Activated naive CD4-positive, alpha-beta T cell (primary cell): Measurements from ENCODE around the gene CS.

Experiments used
- DNase-seq, 4 experiments: peaks; one replicate each; lab custom pipeline; 2025; lab: John Stamatoyannopoulos, UW

Gene CS

DNA sequence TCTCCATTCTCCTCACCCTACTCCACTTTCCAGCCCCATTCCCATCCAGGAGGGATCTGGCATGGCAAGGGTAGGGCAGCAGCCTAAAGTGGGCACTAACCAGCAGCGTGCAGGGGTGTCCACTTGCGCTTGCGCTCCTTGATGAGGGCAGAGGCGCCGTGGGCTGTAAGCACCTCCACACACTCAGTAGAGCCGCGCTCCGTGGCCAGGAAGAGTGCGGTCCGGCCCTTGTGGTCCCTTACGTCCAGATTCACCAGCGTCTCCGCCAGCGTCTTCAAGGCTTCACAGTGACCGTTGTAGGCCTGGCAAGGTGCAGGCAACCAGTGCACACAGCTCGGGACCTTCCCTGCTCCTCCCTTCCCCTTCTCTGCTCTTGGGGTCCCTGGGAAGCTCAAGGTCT, 52.2 kb downstream of the CS start:
- no peak for DNase-seq

- DNase-seq = no peak
Observed at GRCh38 chr12:56244494-56244893, 55.6 kb downstream of the CS start.

GRCh38 chr12:56243731-56244181, 56.4 kb downstream of the CS start:
- no peak for DNase-seq

GRCh38 chr12:56242986-56243385, 57.1 kb downstream of the CS start:
- no peak for DNase-seq

GRCh38 chr12:56241424-56242303, 58.5 kb downstream of the CS start:
- DNase-seq = no peak

DNA sequence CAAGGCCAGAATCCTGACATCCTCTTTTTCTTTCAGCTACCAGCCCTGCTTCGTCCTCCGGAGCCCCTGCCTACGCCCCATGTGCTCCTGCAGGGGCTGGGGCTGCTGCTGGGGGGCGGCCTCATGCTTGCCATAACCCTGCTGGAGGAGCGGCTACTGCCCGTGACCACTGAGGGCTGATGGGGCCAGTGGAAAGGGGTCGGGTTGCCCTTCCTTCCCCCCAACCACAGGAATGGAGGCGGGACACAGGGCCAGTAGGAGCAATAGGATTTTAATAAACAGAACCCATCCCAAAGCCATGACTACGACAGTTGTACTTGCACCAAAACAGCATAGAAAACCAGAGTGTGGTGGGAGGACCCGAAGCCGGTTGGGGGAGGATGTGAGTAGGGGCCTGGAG, 62.6 kb downstream of the CS start:
- DNase-seq = no peak

DNA sequence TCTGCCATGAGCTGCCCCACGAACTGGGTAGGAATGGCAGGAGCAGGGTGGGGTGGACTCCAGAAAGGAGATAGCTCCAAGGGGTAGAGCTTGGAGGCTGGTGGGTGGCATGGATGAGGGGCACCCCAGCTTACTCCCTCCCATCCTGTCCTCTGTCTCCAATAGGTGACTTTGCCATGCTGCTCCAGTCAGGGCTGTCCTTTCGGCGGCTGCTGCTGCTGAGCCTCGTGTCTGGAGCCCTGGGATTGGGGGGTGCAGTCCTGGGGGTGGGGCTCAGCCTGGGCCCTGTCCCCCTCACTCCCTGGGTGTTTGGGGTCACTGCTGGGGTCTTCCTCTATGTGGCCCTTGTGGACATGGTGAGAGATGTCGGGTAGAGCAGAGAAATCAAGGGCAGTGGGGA, 63.1 kb downstream of the CS start:
- no peak for DNase-seq

DNA sequence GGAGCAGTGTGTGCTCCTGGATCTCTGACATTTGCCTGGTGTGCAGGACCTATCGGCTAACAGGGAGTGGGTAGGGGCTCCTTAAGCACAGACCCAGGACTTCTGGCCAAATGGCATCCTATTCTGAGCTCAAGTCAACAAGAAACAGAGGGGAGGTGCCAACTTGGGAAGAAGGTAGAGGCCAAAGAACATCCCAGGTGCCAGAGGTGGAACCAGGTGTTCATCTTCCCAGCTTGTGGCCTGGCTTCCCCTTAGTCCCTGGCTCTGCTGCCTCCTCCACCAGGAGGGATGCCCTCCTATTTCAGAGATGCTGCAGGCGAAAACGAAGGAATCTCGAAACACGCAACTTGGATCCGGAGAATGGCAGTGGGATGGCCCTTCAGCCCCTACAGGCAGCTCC, 64.0 kb downstream of the CS start:
- DNase-seq = no peak

DNA sequence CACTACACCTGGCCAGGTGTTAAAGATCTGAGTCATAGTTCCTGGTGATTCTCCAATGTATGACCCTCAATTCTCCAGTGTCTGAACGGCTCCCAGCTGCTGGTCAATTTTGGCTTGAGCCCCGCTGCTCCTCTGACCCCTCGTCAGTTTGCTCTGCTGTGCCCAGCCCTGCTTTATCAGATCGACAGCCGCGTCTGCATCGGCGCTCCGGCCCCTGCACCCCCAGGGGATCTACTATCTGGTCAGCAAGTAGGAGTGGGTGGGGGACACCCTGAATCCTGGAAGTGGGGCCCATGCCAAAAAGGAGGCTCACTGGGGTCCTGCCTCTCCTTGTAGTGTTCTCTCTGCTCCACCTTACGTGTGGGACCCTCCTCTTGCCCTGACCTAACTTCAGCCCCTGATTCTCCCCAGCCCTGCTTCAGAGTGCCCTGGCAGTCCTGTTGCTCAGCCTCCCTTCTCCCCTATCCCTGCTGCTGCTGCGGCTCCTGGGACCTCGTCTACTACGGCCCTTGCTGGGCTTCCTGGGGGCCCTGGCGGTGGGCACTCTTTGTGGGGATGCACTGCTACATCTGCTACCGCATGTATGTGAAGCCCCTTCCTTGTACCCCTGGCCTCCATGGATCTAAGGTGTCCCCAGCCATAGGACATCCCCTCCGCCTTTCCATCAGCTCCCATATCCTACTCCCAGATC, 65.2 kb downstream of the CS start:
- DNase-seq = no peak

DNA sequence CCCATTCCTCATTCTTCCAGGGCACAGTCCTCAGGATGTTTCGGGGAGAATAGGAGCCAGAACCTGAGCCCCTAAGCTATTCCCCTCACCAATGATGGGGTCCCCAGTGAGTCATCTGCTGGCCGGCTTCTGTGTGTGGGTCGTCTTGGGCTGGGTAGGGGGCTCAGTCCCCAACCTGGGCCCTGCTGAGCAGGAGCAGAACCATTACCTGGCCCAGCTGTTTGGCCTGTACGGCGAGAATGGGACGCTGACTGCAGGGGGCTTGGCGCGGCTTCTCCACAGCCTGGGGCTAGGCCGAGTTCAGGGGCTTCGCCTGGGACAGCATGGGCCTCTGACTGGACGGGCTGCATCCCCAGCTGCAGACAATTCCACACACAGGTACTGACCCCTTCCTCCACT, 68.9 kb downstream of the CS start:
- no peak for DNase-seq

GRCh38 chr12:56230432-56231183, 69.5 kb downstream of the CS start:
- DNase-seq = no peak

DNA sequence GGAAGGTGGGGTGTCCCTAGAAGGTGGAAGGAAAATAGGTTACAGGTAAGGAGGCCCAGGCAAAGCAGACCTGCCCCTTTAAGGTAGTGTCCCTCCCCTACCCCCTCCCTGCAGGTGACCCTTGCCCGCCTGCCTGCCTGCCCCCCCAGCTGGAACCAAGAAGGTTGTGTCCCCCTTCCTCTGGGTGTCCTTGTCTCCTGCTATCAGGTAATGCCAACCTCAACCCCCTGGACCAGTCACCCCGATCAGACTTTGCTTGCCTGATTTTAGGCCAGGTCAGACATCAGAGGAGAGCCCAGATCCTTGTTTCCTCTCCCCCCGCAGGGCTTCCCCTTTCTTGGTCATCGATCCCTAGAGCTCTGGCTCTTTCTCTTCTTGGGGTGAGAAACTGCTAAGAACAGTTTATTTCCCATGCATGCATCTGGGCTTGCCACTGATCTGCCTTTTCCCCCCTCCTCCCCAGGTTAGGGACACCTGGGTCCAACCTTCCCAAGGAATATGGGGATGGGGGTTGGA, 70.2 kb downstream of the CS start, which contains the start of gene SLC39A5:
Gene SLC39A5 (plus strand): TSS at position 136 of the 516 bp plus-strand sequence. CDS start 1,224 bp downstream, outside the sequence.
- no peak for DNase-seq

DNA sequence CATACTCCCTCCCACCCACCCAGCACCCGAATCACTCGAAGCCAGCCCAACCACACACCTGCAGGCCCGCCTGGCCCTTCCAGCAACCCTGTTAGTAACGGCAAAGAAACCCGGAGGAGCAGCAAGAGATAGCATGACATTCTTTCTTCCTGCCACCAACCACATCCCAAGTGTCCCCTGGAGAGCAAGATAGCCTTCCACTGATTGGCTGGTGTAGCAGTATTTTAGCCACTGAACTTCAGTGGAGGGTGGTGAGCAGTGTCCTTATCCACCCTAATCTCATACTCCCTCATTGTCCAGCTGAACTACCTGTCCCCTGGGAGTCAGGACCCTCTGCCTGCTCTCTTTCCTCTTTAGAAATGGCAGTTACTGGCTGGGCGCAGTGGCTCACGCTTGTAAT, 71.0 kb downstream of the CS start:
- DNase-seq = no peak

DNA sequence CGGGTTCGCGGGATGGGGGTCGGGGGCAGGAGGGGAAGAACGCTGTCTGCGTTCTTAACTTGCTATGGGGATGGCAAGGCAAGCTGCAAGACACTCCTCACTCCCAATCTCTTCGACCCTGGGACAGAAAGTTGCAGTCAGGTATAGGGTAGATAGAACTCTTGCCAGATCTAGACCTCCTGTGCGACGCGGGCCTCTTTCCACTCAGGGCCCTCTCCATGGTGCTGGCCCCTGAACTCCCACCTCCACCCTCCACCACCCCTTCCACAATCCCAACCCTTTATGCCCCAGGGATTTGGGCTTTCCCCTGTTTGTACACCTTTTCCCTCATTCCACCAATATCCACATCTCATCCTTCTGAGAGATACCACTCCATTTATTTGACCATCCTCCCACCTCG, 75.2 kb downstream of the CS start:
- DNase-seq = no peak

DNA sequence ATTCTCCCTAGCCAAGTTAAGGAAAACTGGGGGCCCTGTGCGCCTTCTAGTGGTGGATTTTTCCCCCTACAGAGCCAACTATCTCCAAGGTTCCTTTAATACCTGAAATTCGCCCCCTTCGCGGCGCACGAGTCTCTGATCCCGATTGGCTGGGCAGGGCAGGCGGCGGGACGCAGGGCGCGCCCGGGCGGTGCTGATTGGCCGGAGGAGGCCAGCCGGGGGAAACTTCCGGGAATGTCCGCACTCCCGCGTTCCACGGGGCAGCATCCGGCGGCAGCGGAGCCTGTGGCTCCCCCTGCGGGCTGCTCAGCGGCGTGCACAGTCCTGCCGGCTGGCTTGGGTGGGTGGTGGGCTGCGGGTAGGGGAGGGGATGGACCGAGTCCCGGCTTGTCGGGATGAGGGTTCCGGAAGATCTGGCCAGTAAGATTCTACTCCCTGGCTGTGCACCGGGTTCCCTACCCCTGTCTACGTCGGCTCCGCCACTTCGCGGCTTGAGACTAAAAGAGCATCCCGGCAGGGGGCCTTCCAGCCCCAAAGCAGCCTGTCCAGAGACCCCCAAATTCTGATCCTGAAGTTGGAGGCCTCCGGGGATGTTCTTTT, 75.9 kb downstream of the CS start, which contains the start of gene NABP2:
Gene NABP2 (plus strand): TSS at position 241 of the 600 bp plus-strand sequence. CDS start 515 bp downstream, outside the sequence.
- DNase-seq = peak; percentile 77 to 90 (median 81)

GRCh38 chr12:56223571-56224101, 76.5 kb downstream of the CS start:
- DNase-seq = no peak

DNA sequence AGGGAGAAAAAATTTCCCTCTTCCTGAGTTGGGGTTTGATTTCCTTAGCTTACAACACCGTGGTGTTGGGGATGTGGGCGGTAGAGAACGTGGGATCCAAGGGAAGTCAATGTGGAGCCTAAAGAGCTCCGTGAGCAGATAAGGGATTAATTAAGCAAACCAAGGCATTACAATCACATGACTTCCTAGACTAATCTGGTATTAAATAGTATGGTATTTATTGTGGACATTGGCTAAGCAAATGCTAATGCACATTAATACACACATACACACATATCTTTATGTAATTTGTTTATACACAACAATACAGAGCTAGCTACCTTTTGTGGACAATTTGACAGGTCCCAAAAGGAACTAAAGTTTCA, 77.6 kb downstream of the CS start:
- DNase-seq = no peak

DNA sequence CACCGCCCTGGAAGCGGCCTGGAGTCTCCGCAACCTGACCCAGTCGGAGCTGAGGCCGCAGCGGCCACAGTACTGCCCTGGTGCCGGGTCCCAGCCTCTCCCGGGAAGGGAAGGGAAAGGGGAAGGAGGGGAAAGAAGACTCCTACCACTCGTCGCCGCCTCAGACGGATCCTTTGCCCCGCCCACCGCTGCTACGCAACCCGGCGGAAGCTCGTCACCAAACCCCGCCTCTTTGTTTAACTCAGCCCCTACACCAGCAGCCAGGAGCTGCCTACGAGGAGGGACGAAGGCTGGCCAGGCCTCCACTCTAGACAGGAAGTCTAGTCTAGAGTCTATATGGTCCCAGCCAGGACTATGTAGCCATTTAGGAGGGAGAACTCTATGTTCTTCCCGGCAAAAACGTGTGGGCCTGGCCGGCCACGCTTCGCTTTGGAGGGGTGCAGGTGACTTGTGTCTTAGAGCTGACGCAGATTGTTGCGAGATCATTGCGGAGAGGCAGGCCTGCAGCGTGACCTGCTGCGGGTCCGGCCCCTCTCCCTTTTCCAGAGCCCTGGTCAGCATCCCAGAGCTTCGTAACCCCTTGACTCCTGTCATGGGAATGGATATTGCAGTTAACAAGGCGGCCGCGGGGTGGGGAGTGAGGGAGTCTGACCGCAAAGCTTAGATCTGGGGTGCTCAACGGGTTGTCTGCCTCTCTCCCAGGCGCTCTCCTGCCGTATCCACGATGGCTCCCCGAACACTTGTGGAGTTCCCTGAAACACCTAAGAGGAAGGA, 78.2 kb downstream of the CS start, which contains the start of gene RNF41:
Gene RNF41 (minus strand): TSS at position 166 of the 774 bp plus-strand sequence. CDS start 7,875 bp downstream, outside the sequence.
- DNase-seq = peak; percentile 60 to 88 (median 78)
